Measurements from ENCODE around the gene S1PR1.

The S1PR1 gene

GRCh38 chr1:101284021-101284420, 47.2 kb downstream of the S1PR1 start:
- Histone ChIP-seq H3K27ac (ENCODE audit: insufficient read depth in 1 of 2, low read depth in 1 of 2, low read length in 2 of 2, poor library complexity in 1 of 2, severe bottlenecking in 2 of 2) (no peak overlapping the region), H3K4me3 (ENCODE audit: control insufficient read depth in 1 of 7, extremely low read depth in 1 of 7, insufficient read depth in 4 of 7, low read depth in 2 of 7, low read length in 6 of 7) (no peak overlapping the region), H3K9me3 (ENCODE audit: control extremely low read depth in 1 of 5, control insufficient read depth in 4 of 5, insufficient read depth in 2 of 5, low read depth in 1 of 5, low read length in 4 of 5) (no peaks in the 10 kb centered on the region), H3K4me1 (ENCODE audit: control extremely low read depth in 1 of 4, control insufficient read depth in 4 of 4, insufficient read depth in 4 of 4, low read length in 3 of 4) (peaks cover 2 to 48% (median 24%) of the 10 kb centered on the region in 4 experiments), H3K27me3 (replicated peaks in 2 of 5; ENCODE audit: control insufficient read depth in 4 of 5, insufficient read depth in 5 of 5, low read length in 4 of 5) (no peaks in the 10 kb centered on the region), H3K36me3 (ENCODE audit: control insufficient read depth in 4 of 4, insufficient read depth in 4 of 4, low read length in 3 of 4) (no peaks in the 10 kb centered on the region)
- 86% methylated on average over 15 of the region's 16 CpGs for WGBS (ENCODE audit: insufficient coverage)
- DNase-seq, result no peak
- ChIA-PET POLR2A (interaction anchor here (0.7 kb wide), 1 partner anchor 47 kb away, joined by 5 read pairs; the partner anchor contains the start of gene S1PR1), CTCF (interaction anchor here (0.7 to 18.9 kb wide), 9 partner anchors 9 to 360 kb away, joined by 3 to 213 read pairs (median 4); no protein-coding TSS in a partner anchor)

GRCh38 chr1:101284622-101285218, 47.9 kb downstream of the S1PR1 start:
- H3K36me3 ChIP-seq (ENCODE audit: control insufficient read depth in 4 of 4, insufficient read depth in 4 of 4, low read length in 3 of 4), result no peaks in the 10 kb centered on the region
- ChIA-PET CTCF (interaction anchor here (0.7 to 18.9 kb wide), 11 partner anchors 9 to 363 kb away, joined by 3 to 213 read pairs (median 4); no protein-coding TSS in a partner anchor), POLR2A (interaction anchor here (2.0 kb wide), 1 partner anchor 173 kb away, joined by 12 read pairs; no protein-coding TSS in a partner anchor)
- H3K27me3 ChIP-seq (replicated peaks in 2 of 5; ENCODE audit: control insufficient read depth in 4 of 5, insufficient read depth in 5 of 5, low read length in 4 of 5), result no peaks in the 10 kb centered on the region
- DNase-seq, result no peak
- 93% methylated on average over 3 of the region's 5 CpGs for WGBS (ENCODE audit: insufficient coverage)
- H3K4me1 ChIP-seq (ENCODE audit: control extremely low read depth in 1 of 4, control insufficient read depth in 4 of 4, insufficient read depth in 4 of 4, low read length in 3 of 4), result peaks cover 2 to 41% (median 18%) of the 10 kb centered on the region in 4 experiments
- no peak overlapping the region for H3K27ac ChIP-seq (ENCODE audit: insufficient read depth in 1 of 2, low read depth in 1 of 2, low read length in 2 of 2, poor library complexity in 1 of 2, severe bottlenecking in 2 of 2)
- H3K4me3 ChIP-seq (ENCODE audit: control insufficient read depth in 1 of 7, extremely low read depth in 1 of 7, insufficient read depth in 4 of 7, low read depth in 2 of 7, low read length in 6 of 7), result no peak overlapping the region
- H3K9me3 ChIP-seq (ENCODE audit: control extremely low read depth in 1 of 5, control insufficient read depth in 4 of 5, insufficient read depth in 2 of 5, low read depth in 1 of 5, low read length in 4 of 5), result no peaks in the 10 kb centered on the region

- CTCF ChIA-PET, result interaction anchor here (0.7 to 18.9 kb wide), 19 partner anchors 7 to 365 kb away, joined by 3 to 213 read pairs (median 4); no protein-coding TSS in a partner anchor
- Histone ChIP-seq H3K4me3 (ENCODE audit: control insufficient read depth in 1 of 7, extremely low read depth in 1 of 7, insufficient read depth in 4 of 7, low read depth in 2 of 7, low read length in 6 of 7) (no peak overlapping the region), H3K27me3 (replicated peaks in 2 of 5; ENCODE audit: control insufficient read depth in 4 of 5, insufficient read depth in 5 of 5, low read length in 4 of 5) (no peaks in the 10 kb centered on the region), H3K9me3 (ENCODE audit: control extremely low read depth in 1 of 5, control insufficient read depth in 4 of 5, insufficient read depth in 2 of 5, low read depth in 1 of 5, low read length in 4 of 5) (no peaks in the 10 kb centered on the region), H3K36me3 (ENCODE audit: control insufficient read depth in 4 of 4, insufficient read depth in 4 of 4, low read length in 3 of 4) (no peaks in the 10 kb centered on the region), H3K27ac (ENCODE audit: insufficient read depth in 1 of 2, low read depth in 1 of 2, low read length in 2 of 2, poor library complexity in 1 of 2, severe bottlenecking in 2 of 2) (no peak overlapping the region), H3K4me1 (ENCODE audit: control extremely low read depth in 1 of 4, control insufficient read depth in 4 of 4, insufficient read depth in 4 of 4, low read length in 3 of 4) (peaks cover 2 to 47% (median 25%) of the 10 kb centered on the region in 4 experiments)
- POLR2A ChIA-PET, result interaction anchor here (2.0 kb wide), 1 partner anchor 174 kb away, joined by 12 read pairs; no protein-coding TSS in a partner anchor
- DNase-seq, result no peak
- no CpG with 5 or more reads among the region's 2 CpGs for WGBS (ENCODE audit: insufficient coverage)
Measured at GRCh38 chr1:101285922-101286570, 49.2 kb downstream of the S1PR1 start.

- no peaks in the 10 kb centered on the region for H3K27me3 ChIP-seq (replicated peaks in 2 of 5; ENCODE audit: control insufficient read depth in 4 of 5, insufficient read depth in 5 of 5, low read length in 4 of 5)
- no peak overlapping the region for H3K4me3 ChIP-seq (ENCODE audit: control insufficient read depth in 1 of 7, extremely low read depth in 1 of 7, insufficient read depth in 4 of 7, low read depth in 2 of 7, low read length in 6 of 7)
- no peaks in the 10 kb centered on the region for H3K36me3 ChIP-seq (ENCODE audit: control insufficient read depth in 4 of 4, insufficient read depth in 4 of 4, low read length in 3 of 4)
- peak; percentile 76 to 86 (median 84) for DNase-seq
- peaks cover 15 to 51% (median 42%) of the 10 kb centered on the region in 4 experiments for H3K4me1 ChIP-seq (ENCODE audit: control extremely low read depth in 1 of 4, control insufficient read depth in 4 of 4, insufficient read depth in 4 of 4, low read length in 3 of 4)
- H3K9me3 ChIP-seq (ENCODE audit: control extremely low read depth in 1 of 5, control insufficient read depth in 4 of 5, insufficient read depth in 2 of 5, low read depth in 1 of 5, low read length in 4 of 5), result no peaks in the 10 kb centered on the region
- no peak overlapping the region for H3K27ac ChIP-seq (ENCODE audit: insufficient read depth in 1 of 2, low read depth in 1 of 2, low read length in 2 of 2, poor library complexity in 1 of 2, severe bottlenecking in 2 of 2)
- 90% methylated on average over 3 of the region's 4 CpGs for WGBS (ENCODE audit: insufficient coverage)
- POLR2A ChIA-PET, result interaction anchor here (0.6 to 1.2 kb wide), 4 partner anchors 29 to 176 kb away, joined by 3 to 5 read pairs (median 3); no protein-coding TSS in a partner anchor
- CTCF ChIA-PET, result interaction anchor here (0.6 to 18.9 kb wide), 54 partner anchors 10 to 380 kb away, joined by 3 to 213 read pairs (median 4); no protein-coding TSS in a partner anchor
Measured at GRCh38 chr1:101288491-101288944, 51.7 kb downstream of the S1PR1 start.

- WGBS (ENCODE audit: insufficient coverage), result 82% methylated on average over 2 of the region's 6 CpGs
- Histone ChIP-seq H3K36me3 (ENCODE audit: control insufficient read depth in 4 of 4, insufficient read depth in 4 of 4, low read length in 3 of 4) (no peaks in the 10 kb centered on the region), H3K9me3 (ENCODE audit: control extremely low read depth in 1 of 5, control insufficient read depth in 4 of 5, insufficient read depth in 2 of 5, low read depth in 1 of 5, low read length in 4 of 5) (no peaks in the 10 kb centered on the region), H3K27me3 (replicated peaks in 2 of 5; ENCODE audit: control insufficient read depth in 4 of 5, insufficient read depth in 5 of 5, low read length in 4 of 5) (no peaks in the 10 kb centered on the region), H3K4me1 (ENCODE audit: control extremely low read depth in 1 of 4, control insufficient read depth in 4 of 4, insufficient read depth in 4 of 4, low read length in 3 of 4) (peaks cover 15 to 52% (median 39%) of the 10 kb centered on the region in 4 experiments), H3K4me3 (ENCODE audit: control insufficient read depth in 1 of 7, extremely low read depth in 1 of 7, insufficient read depth in 4 of 7, low read depth in 2 of 7, low read length in 6 of 7) (no peak overlapping the region), H3K27ac (ENCODE audit: insufficient read depth in 1 of 2, low read depth in 1 of 2, low read length in 2 of 2, poor library complexity in 1 of 2, severe bottlenecking in 2 of 2) (no peak overlapping the region)
- ChIA-PET CTCF (interaction anchor here (0.8 to 18.9 kb wide), 23 partner anchors 9 to 373 kb away, joined by 3 to 213 read pairs (median 5); partner anchors contain the start of gene DPH5), POLR2A (no interaction called here)
- DNase-seq, result no peak
Measured at GRCh38 chr1:101290119-101290921, 53.5 kb downstream of the S1PR1 start.

Measured in common myeloid progenitor, CD34-positive (primary cell).